K562 (cell line): ENCODE results near the gene ALDH16A1. TPM values are rescaled to one million over a fixed set of nuclear protein-coding genes. Genes with fewer than 3 reads are reported as not detected.

Experiments used
- ATF1 ChIP-seq, 2 experiments: fragments of 450-650 bp in 1 of 2; IDR thresholded peaks; 2 replicates each; pipeline ENCODE4 v1.6.1; 2016; ENCODE audit warnings: missing compliant biosample characterization in 1 of 2, missing genetic modification characterization in 1 of 2
- ELF2 ChIP-seq: fragments of 250-450 bp; sonication (Bioruptor Pico); IDR thresholded peaks from 2 replicates; pipeline ENCODE4 v1.5.0; 2021; ENCODE audit warnings: mild to moderate bottlenecking
- ETV6 ChIP-seq, 3 experiments: fragments of 150-350 bp in 1 of 3; sonication (generic) in 1 of 3; formaldehyde crosslinking in 1 of 3; IDR thresholded peaks; 2 replicates each; pipeline versions ENCODE4 v1.6.1 to v1.8.0; 2014 to 2022; ENCODE audit warnings: borderline replicate concordance in 2 of 3, low read depth in 2 of 3, antibody characterized with exemption in 1 of 3, low read length in 1 of 3, mild to moderate bottlenecking in 1 of 3, missing genetic modification reagents in 1 of 3
- FOXJ2 ChIP-seq: fragments of 200-800 bp; sonication (Bioruptor generic); IDR thresholded peaks from 2 replicates; pipeline ENCODE4 v1.6.1; 2016; ENCODE audit warnings: missing genetic modification characterization, missing compliant biosample characterization
- FOXJ3 ChIP-seq: sonication (generic); formaldehyde crosslinking; IDR thresholded peaks from 2 replicates; pipeline ENCODE4 v1.4.0; 2020; ENCODE audit warnings: mild to moderate bottlenecking, missing genetic modification reagents
- GABPB1 ChIP-seq: sonication (generic); formaldehyde crosslinking; IDR thresholded peaks from 2 replicates; pipeline ENCODE4 v1.8.0; 2022; ENCODE audit warnings: mild to moderate bottlenecking, missing genetic modification reagents
- GTF3C2 ChIP-seq: IDR thresholded peaks from 3 replicates; pipeline ENCODE4 v1.6.1; 2011; ENCODE audit warnings: borderline replicate concordance, mild to moderate bottlenecking, moderate library complexity; ENCODE audit not compliant: insufficient read length; ENCODE audit errors: extremely low read depth
- JUND ChIP-seq, 2 experiments: IDR thresholded peaks; 2 replicates in 1 of 2; 3 replicates in 1 of 2; pipeline ENCODE4 v1.6.1; 2011; ENCODE audit warnings: borderline replicate concordance in 2 of 2, low read depth in 2 of 2, low read length in 2 of 2, improper control_type of control experiment in 1 of 2, missing biosample characterization in 1 of 2, missing genetic modification characterization in 1 of 2, missing genetic modification reagents in 1 of 2
- L3MBTL2 ChIP-seq: fragments of 450-650 bp; IDR thresholded peaks from 2 replicates; pipeline ENCODE4 v1.6.1; 2016; ENCODE audit warnings: mild to moderate bottlenecking, moderate library complexity
- NR4A1 ChIP-seq, 2 experiments: fragments of 250-450 bp in 1 of 2; fragments of 450-650 bp in 1 of 2; sonication (Bioruptor Pico) in 1 of 2; IDR thresholded peaks; 2 replicates each; pipeline versions ENCODE4 v1.4.0 to v1.6.1; 2016 to 2020; ENCODE audit warnings: mild to moderate bottlenecking in 2 of 2, missing compliant biosample characterization in 1 of 2, missing genetic modification characterization in 1 of 2, moderate library complexity in 1 of 2
- POLR2H ChIP-seq: IDR thresholded peaks from 2 replicates; pipeline ENCODE4 v1.6.1; 2016; ENCODE audit warnings: missing genetic modification characterization, low read depth, mild to moderate bottlenecking, control low read depth, missing compliant biosample characterization, moderate library complexity
- POU5F1 ChIP-seq: fragments of 150-350 bp; IDR thresholded peaks from 2 replicates; pipeline ENCODE4 v1.6.1; 2014; ENCODE audit warnings: borderline replicate concordance, low read length, low read depth, mild to moderate bottlenecking; ENCODE audit not compliant: partially characterized antibody
- RUNX1 ChIP-seq: sonication (generic); IDR thresholded peaks from 2 replicates; pipeline ENCODE4 v1.6.1; 2016; ENCODE audit warnings: antibody characterized with exemption, low read depth
- SAFB ChIP-seq: fragments of 200-400 bp; formaldehyde crosslinking; IDR thresholded peaks from 2 replicates; pipeline ENCODE4 v1.6.1; 2017; ENCODE audit warnings: low read depth, low read length, borderline replicate concordance
- SIN3A ChIP-seq, 2 experiments: fragments of 150-350 bp in 1 of 2; IDR thresholded peaks; 2 replicates each; pipeline ENCODE4 v1.6.1; 2011 to 2016; ENCODE audit warnings: borderline replicate concordance in 2 of 2, low read depth in 2 of 2, low read length in 2 of 2, mild to moderate bottlenecking in 2 of 2, moderate library complexity in 2 of 2; ENCODE audit not compliant: control insufficient read depth in 1 of 2
- TBP ChIP-seq: optimal IDR thresholded peaks from 2 replicates; pipeline ENCODE3; 2011; ENCODE audit warnings: low read depth, low read length, improper control_type of control experiment
- TCFL5 ChIP-seq: fragments of 250-450 bp; sonication (Bioruptor Pico); conservative IDR thresholded peaks from 2 replicates; pipeline ENCODE4 v1.6.1; 2021; ENCODE audit warnings: mild to moderate bottlenecking, moderate library complexity, matching md5 sums
- ZNF561 ChIP-seq: fragments of 450-650 bp; formaldehyde crosslinking; conservative IDR thresholded peaks from 2 replicates; pipeline ENCODE4 v1.4.0; 2020; ENCODE audit warnings: mild to moderate bottlenecking, moderate library complexity
- ZSCAN32 ChIP-seq: fragments of 450-650 bp; formaldehyde crosslinking; IDR thresholded peaks from 2 replicates; pipeline ENCODE4 v1.4.0; 2020; ENCODE audit warnings: mild to moderate bottlenecking, moderate library complexity
- polyA plus RNA-seq, 8 experiments: library from polyadenylated mRNA; depleted of rRNA in 4 of 8; stranded (reverse) in 5 of 8; unstranded in 3 of 8; fragments of >200 nt; fragmentation: Nextera tagmentation in 2 of 8; fragmentation: Illumina TruSeq in 1 of 8; extraction: Ambion mirVana in 2 of 8; extraction: Trizol in 1 of 8; gene quantifications; 2 replicates each; pipeline versions ENCODE4 v1.2.1 to v1.2.3, GENCODE V29; 2011 to 2014; ENCODE audit warnings: inconsistent platforms in 1 of 8, missing spikeins in 1 of 8
- total RNA-seq, 7 experiments: library from RNA; depleted of rRNA in 6 of 7; stranded (reverse); fragments of >200 nt in 6 of 7; fragmentation: Illumina TruSeq in 2 of 7; extraction: Trizol in 2 of 7; gene quantifications; 2 replicates each; pipeline versions ENCODE4 v1.2.1 to v1.2.3, GENCODE V29; 2011 to 2021; ENCODE audit warnings: low replicate concordance in 1 of 7
- TF ChIP-seq, protein P1 (sequence below): sonication (generic); IDR thresholded peaks from 2 replicates; pipeline ENCODE4 v1.6.1; 2016
- TF ChIP-seq, protein P2 (sequence below): sonication (generic); formaldehyde crosslinking; IDR thresholded peaks from 2 replicates; pipeline ENCODE4 v1.8.0; 2022; ENCODE audit warnings: mild to moderate bottlenecking, missing genetic modification reagents

ALDH16A1 gene
- total and polyA plus RNA-seq, 9 of the 15 experiments (the other 6 are each of a cell fraction or from before 2014, with no cell fraction given): 2.2 to 52.2 (median 7.6) TPM

DNA sequence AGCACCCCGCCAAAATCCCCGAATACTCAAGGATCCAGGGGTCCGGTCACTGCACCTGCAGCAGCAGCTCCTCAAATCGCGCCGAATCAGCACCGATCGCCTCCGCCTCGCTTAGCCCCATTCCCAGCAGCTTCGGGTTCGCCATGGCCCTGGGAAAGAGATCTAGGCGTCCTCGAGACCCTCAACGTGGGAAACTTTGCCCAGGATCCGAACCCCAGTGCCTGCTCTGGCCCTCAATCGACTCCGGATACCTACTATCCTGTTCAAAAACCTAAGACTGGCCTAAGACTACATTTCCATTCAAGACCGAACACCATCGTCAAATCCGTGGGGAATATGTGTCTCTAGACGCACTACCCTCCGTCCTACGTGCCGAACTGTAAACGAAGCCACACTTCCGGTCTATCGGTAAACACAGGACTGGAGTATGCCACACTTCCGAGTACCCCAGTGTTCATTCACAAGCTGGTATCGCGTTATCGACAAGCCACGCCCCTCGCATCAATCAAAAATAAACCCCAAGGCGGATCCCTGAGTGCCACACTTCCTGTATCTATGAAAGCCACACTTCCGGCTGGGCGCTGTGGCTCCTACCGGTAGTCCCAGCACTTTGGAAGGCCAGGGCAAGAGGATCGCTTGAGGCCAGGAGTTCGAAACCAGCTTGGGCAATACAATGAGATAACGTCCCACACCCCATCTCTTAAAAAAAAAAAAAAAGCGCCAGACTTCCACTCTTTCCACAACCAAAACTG is 1.4 kb upstream of the ALDH16A1 start, which contains the start of gene PIH1D1 (continued):
- TF ChIP-seq GTF3C2 (peak; percentile 91), SAFB (no peak), ETV6 (IDR thresholded peaks at IDR 0.05; ENCODE audit: borderline replicate concordance in 1 of 2, low read depth in 2 of 2, low read length in 1 of 2) (no peak), ETV6 (CRISPR knock-in tag; IDR thresholded peaks at IDR 0.05; ENCODE audit: borderline replicate concordance) (no peak), ATF1 (CRISPR knock-in tag; IDR thresholded peaks at IDR 0.05) (no peak), ATF1 (tag; IDR thresholded peaks at IDR 0.05) (peak; percentile 72), ZSCAN32 (CRISPR knock-in tag) (no peak), NR4A1 (CRISPR knock-in tag; IDR thresholded peaks at IDR 0.05) (no peak), NR4A1 (tag; IDR thresholded peaks at IDR 0.05) (0 out of 2 replicates have a peak, but pooled peaks have one; percentile 32), TCFL5 (CRISPR knock-in tag) (no peak), FOXJ2 (tag) (peak; percentile 72; the same call in 1 of the 2 replicates), ELF2 (CRISPR knock-in tag) (peak; percentile 79; the same call in 1 of the 2 replicates), FOXJ3 (no peak), SIN3A (IDR thresholded peaks at IDR 0.05; ENCODE audit: borderline replicate concordance in 2 of 2, control insufficient read depth in 1 of 2, low read depth in 2 of 2, low read length in 2 of 2) (peak in 1 of 2 experiments; percentile 90; a peak in 3 of 4 replicates), POU5F1 (peak; percentile 20), POLR2H (tag) (no peak), JUND (IDR thresholded peaks at IDR 0.05; ENCODE audit: borderline replicate concordance, low read depth, low read length) (peak; percentile 64; the same call in 1 of the 2 replicates), JUND (tag; IDR thresholded peaks at IDR 0.05; ENCODE audit: borderline replicate concordance, low read depth, low read length) (no peak), RUNX1 (0 out of 2 replicates have a peak, but pooled peaks have one; percentile 33), TBP (peak; percentile 87), GABPB1 (CRISPR knock-in tag) (peak; percentile 96), ZNF561 (CRISPR knock-in tag) (no peak), L3MBTL2 (peak; percentile 41; the same call in 1 of the 2 replicates)
- TF ChIP-seq, protein P1, sequence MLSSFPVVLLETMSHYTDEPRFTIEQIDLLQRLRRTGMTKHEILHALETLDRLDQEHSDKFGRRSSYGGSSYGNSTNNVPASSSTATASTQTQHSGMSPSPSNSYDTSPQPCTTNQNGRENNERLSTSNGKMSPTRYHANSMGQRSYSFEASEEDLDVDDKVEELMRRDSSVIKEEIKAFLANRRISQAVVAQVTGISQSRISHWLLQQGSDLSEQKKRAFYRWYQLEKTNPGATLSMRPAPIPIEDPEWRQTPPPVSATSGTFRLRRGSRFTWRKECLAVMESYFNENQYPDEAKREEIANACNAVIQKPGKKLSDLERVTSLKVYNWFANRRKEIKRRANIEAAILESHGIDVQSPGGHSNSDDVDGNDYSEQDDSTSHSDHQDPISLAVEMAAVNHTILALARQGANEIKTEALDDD: no peak
- TF ChIP-seq, protein P2, sequence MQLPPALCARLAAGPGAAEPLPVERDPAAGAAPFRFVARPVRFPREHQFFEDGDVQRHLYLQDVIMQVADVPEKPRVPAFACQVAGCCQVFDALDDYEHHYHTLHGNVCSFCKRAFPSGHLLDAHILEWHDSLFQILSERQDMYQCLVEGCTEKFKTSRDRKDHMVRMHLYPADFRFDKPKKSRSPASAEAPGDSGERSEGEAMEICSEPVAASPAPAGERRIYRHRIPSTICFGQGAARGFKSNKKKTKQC (CRISPR knock-in tag): peak; percentile 27; the same call in 1 of the 2 replicates
